ENCODE results near the gene C16orf92.

Gene C16orf92

DNA sequence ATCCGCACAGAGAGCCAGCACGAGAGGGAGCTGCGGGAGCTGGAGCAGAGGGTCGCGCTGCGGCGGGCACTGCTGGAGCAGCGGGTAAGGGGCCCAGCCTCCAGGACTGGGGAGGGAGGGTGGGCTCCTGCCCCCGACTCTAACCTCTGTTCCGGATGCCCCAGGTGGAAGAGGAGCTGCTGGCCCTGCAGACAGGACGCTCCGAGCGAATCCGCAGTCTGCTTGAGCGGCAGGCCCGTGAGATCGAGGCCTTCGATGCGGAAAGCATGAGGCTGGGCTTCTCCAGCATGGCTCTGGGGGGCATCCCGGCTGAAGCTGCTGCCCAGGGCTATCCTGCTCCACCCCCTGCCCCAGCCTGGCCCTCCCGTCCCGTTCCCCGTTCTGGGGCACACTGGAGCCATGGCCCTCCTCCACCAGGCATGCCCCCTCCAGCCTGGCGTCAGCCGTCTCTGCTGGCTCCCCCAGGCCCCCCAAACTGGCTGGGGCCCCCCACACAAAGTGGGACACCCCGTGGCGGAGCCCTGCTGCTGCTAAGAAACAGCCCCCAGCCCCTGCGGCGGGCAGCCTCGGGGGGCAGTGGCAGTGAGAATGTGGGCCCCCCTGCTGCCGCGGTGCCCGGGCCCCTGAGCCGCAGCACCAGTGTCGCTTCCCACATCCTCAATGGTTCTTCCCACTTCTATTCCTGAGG is 32.0 kb upstream of the C16orf92 start:
- Histone ChIP-seq H3K4me3 (replicated peaks; ENCODE audit: insufficient read depth, low read length) (no peak overlapping the region), H3K27ac (replicated peaks) (no peak overlapping the region), H3K27me3 (ENCODE audit: insufficient read depth, poor library complexity, severe bottlenecking) (no peaks in the 10 kb centered on the region)
- TF ChIP-seq POLR2AphosphoS5 (IDR thresholded peaks at IDR 0.05; ENCODE audit: low read depth) (no peak), GABPA (IDR thresholded peaks at IDR 0.05; ENCODE audit: low read depth) (no peak), SPI1 (IDR thresholded peaks at IDR 0.05; ENCODE audit: borderline replicate concordance, low read depth) (no peak)
- TF ChIP-seq, protein P1, sequence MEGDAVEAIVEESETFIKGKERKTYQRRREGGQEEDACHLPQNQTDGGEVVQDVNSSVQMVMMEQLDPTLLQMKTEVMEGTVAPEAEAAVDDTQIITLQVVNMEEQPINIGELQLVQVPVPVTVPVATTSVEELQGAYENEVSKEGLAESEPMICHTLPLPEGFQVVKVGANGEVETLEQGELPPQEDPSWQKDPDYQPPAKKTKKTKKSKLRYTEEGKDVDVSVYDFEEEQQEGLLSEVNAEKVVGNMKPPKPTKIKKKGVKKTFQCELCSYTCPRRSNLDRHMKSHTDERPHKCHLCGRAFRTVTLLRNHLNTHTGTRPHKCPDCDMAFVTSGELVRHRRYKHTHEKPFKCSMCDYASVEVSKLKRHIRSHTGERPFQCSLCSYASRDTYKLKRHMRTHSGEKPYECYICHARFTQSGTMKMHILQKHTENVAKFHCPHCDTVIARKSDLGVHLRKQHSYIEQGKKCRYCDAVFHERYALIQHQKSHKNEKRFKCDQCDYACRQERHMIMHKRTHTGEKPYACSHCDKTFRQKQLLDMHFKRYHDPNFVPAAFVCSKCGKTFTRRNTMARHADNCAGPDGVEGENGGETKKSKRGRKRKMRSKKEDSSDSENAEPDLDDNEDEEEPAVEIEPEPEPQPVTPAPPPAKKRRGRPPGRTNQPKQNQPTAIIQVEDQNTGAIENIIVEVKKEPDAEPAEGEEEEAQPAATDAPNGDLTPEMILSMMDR (IDR thresholded peaks at IDR 0.05; ENCODE audit: insufficient read depth, low read length) = no peak
- TF ChIP-seq, protein P2, sequence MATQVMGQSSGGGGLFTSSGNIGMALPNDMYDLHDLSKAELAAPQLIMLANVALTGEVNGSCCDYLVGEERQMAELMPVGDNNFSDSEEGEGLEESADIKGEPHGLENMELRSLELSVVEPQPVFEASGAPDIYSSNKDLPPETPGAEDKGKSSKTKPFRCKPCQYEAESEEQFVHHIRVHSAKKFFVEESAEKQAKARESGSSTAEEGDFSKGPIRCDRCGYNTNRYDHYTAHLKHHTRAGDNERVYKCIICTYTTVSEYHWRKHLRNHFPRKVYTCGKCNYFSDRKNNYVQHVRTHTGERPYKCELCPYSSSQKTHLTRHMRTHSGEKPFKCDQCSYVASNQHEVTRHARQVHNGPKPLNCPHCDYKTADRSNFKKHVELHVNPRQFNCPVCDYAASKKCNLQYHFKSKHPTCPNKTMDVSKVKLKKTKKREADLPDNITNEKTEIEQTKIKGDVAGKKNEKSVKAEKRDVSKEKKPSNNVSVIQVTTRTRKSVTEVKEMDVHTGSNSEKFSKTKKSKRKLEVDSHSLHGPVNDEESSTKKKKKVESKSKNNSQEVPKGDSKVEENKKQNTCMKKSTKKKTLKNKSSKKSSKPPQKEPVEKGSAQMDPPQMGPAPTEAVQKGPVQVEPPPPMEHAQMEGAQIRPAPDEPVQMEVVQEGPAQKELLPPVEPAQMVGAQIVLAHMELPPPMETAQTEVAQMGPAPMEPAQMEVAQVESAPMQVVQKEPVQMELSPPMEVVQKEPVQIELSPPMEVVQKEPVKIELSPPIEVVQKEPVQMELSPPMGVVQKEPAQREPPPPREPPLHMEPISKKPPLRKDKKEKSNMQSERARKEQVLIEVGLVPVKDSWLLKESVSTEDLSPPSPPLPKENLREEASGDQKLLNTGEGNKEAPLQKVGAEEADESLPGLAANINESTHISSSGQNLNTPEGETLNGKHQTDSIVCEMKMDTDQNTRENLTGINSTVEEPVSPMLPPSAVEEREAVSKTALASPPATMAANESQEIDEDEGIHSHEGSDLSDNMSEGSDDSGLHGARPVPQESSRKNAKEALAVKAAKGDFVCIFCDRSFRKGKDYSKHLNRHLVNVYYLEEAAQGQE (IDR thresholded peaks at IDR 0.05; ENCODE audit: insufficient replicate concordance, low read depth) = no peak
- no peak for DNase-seq (ENCODE audit: low read depth in 1 of 2, low spot score in 1 of 2)

DNA sequence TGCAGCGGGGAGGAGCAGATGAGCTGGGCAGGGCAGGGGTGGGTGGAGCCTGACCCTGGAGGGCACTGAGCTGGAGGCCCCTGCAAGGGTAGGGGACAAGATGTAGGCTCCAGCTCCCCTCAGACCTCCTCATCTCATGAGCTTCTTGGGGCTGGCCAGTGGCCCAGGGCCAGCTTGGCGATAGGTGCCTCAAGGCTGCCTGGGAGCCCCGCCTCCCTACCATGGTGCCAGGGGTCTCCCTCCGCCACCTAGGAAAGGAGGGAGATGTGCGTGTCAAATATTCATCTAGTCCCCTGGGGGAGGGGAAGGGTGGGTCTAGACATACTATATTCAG is 31.5 kb upstream of the C16orf92 start:
- no peak overlapping the region for H3K27ac ChIP-seq (replicated peaks)
- no peaks in the 10 kb centered on the region for H3K27me3 ChIP-seq (ENCODE audit: insufficient read depth, poor library complexity, severe bottlenecking)
- H3K4me3 ChIP-seq (replicated peaks; ENCODE audit: insufficient read depth, low read length) = no peak overlapping the region
- no peak for DNase-seq (ENCODE audit: low read depth in 1 of 2, low spot score in 1 of 2)
- TF ChIP-seq POLR2AphosphoS5 (IDR thresholded peaks at IDR 0.05; ENCODE audit: low read depth) = no peak; the same call in 1 of the 2 replicates
- TF ChIP-seq, protein P1 (IDR thresholded peaks at IDR 0.05; ENCODE audit: insufficient read depth, low read length) = no peak
- TF ChIP-seq SPI1 (IDR thresholded peaks at IDR 0.05; ENCODE audit: borderline replicate concordance, low read depth) = no peak
- TF ChIP-seq, protein P2 (IDR thresholded peaks at IDR 0.05; ENCODE audit: insufficient replicate concordance, low read depth) = no peak
- no peak for TF ChIP-seq GABPA (IDR thresholded peaks at IDR 0.05; ENCODE audit: low read depth)

DNA sequence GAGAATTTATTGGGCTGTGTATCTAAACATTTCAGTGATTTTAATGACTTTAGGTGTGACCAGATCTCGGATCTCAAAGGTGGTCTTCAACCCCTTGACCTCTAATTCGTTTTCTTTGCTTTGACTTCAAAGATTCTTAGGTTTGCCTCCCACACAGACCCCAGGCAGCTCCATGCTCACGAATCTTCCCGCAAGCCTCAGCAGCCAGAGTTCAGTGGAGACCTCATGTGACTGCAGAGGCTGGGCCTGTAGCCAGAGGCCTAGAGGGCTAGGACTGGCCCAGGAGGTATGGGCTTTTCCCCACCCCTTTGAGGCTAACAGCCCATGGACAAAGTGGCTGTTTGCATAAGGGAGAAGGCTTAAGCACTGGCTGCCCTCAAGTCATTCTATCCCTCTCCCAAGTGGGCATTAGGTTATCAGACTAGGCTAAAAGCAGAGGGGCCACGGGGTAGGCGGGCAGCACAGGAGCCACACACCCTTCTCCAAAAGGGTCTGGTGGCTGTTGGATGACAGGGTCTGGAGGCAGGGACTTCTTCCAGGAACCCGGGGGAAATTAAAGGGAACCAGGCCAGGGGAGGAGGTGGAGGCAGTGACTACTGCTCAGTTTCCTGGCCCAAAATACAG is 30.5 kb upstream of the C16orf92 start:
- Histone ChIP-seq H3K27me3 (ENCODE audit: insufficient read depth, poor library complexity, severe bottlenecking) (no peaks in the 10 kb centered on the region), H3K27ac (replicated peaks) (no peak overlapping the region), H3K4me3 (replicated peaks; ENCODE audit: insufficient read depth, low read length) (no peak overlapping the region)
- no peak for DNase-seq (ENCODE audit: low read depth in 1 of 2, low spot score in 1 of 2)
- TF ChIP-seq SPI1 (IDR thresholded peaks at IDR 0.05; ENCODE audit: borderline replicate concordance, low read depth) = no peak
- TF ChIP-seq, protein P2 (IDR thresholded peaks at IDR 0.05; ENCODE audit: insufficient replicate concordance, low read depth) = no peak
- no peak for TF ChIP-seq GABPA (IDR thresholded peaks at IDR 0.05; ENCODE audit: low read depth)
- TF ChIP-seq POLR2AphosphoS5 (IDR thresholded peaks at IDR 0.05; ENCODE audit: low read depth) = no peak
- TF ChIP-seq, protein P1 (IDR thresholded peaks at IDR 0.05; ENCODE audit: insufficient read depth, low read length) = no peak

All from HL-60 (cell line).